ENCODE data around the gene RNF213.
"Not testable (repeated sequence)": the region's sequence is repeated elsewhere in the genome, so short reads cannot be mapped to it uniquely, and the experiment has no call there.

The RNF213 gene

DNA sequence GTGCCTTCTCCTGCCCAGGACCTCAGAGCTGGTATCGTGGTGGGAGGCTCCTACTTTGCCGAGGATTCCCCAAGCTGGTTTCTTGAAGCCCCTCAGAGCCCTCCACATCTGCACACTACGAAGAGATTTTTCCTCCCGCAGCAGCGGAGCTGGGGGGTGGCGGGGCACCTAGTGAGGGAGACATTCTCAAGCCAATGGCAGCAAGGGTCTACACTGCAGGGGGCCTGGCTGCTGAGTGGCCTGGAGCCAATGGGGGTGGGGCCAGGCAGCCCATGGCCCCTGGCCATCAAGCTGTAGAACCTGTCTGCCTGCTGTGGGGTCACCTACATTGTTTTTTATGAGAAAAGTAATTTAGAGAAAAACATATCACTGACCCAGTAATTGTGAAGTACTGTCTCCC lies 35.4 kb upstream of the RNF213 start:
- DNase-seq: no peak

DNA sequence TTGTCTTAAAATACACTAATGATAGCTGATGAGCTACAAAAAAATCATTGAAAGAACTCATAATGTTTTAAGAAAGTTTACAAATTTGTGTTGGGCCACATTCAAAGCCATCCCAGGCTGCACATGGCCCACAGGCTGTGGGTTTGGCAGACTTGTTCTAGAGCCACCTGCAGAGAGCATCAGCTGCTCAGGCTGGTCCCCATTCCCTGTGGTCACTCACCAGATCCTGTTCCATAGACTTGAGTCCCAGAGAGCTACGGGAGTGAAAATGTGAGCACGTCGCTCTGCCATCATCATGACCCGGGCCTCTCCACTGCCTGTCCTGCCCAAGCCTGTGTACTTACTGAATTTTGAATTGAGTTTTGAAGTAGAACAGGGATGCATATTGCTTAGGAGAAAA lies 33.5 kb upstream of the RNF213 start:
- no peak for DNase-seq

DNA sequence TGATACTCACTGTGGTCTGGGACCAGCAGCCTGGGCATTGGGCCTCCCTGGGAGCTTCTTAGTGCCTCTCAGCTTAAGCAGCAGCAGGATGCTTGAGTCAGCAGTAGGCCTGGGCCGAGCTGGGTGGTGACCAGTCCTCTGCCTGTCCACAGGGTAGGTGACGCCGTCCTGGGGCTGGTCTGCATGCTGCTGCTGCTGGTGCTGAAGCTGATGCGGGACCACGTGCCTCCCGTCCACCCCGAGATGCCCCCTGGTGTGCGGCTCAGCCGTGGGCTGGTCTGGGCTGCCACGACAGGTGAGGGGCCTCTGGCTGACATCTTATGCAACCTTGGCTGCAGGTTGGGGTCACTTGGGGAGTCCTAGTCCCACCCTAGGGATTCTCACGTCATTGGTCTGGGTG lies 33.0 kb upstream of the RNF213 start:
- no peak for DNase-seq

DNA sequence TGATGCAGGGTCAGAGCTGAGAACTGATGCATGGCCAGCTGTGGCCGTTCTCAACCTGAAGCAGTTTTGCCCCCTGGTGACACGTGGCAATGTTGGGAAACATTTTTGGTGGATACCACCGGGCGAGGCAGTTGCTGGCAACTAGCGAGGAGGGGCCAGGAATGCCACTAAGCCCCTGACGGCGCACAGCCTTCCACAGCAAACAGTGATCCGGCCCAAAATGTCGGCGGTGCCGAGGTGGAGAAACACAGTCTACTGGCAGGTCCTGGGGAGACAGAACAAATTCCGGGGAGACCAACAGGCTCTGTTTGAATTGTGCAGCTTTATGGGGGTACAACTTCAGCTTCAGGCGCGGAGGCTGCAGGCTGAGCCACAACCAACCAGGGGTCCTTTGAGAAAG lies 32.2 kb upstream of the RNF213 start:
- DNase-seq: no peak

- DNase-seq: no peak
Observed at GRCh38 chr17:80229011-80229410, 31.6 kb upstream of the RNF213 start.

- no peak for DNase-seq
Observed at GRCh38 chr17:80232438-80232837, 28.2 kb upstream of the RNF213 start.

DNA sequence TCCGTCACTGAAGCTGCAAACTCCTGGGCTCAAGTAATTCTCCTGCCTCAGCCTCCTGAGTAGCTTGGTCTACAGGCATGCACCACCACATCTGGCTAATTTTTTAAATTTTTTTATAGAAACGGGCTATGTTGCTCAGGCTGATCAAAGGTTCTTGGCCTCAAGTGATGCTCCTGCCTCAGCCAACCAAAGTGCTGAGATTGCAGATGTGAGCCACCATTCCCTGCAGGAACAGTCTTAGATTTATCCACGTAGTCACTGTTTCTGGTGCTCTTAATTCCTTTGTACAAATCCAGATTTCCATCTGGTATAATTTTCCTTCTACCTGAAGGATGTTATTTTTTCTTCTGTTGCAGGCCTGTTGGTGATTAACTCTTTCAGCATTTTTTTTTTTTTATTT lies 27.4 kb upstream of the RNF213 start:
- DNase-seq: no peak

DNA sequence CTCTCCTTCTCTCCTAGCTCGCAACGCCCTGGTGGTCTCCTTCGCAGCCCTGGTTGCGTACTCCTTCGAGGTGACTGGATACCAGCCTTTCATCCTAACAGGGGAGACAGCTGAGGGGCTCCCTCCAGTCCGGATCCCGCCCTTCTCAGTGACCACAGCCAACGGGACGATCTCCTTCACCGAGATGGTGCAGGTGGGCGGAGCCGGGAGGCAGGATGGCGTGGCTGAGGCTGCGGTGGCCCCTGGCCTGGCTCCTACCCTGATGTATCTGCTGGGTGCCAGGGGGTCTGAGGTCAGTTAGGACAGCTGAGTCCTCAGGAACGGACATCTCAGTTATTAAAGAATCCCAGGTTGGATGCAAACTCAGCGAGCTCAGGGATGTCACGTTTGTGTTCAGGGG lies 23.7 kb upstream of the RNF213 start:
- no peak for DNase-seq

GRCh38 chr17:80237386-80237785 lies 23.3 kb upstream of the RNF213 start:
- no peak for DNase-seq

DNA sequence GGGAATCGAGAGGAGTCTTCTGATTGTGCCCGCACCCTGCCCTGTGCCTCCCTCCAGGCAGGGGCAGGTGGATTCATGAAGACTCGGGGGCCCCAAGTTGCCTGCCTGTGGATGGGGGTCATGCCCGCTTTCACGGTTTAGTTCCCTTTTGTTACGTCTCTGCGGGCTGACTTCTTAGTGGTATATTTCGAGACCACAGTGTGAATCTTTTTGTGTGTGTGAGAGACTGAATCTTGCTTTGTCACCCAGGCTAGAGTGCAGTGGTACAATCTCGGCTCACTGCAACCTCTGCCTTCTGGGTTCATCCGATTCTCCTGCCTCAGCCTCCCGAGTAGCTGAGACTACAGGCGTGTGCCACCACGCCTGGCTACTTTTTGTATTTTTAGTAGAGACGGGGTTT lies 18.1 kb upstream of the RNF213 start:
- DNase-seq: no peak

DNA sequence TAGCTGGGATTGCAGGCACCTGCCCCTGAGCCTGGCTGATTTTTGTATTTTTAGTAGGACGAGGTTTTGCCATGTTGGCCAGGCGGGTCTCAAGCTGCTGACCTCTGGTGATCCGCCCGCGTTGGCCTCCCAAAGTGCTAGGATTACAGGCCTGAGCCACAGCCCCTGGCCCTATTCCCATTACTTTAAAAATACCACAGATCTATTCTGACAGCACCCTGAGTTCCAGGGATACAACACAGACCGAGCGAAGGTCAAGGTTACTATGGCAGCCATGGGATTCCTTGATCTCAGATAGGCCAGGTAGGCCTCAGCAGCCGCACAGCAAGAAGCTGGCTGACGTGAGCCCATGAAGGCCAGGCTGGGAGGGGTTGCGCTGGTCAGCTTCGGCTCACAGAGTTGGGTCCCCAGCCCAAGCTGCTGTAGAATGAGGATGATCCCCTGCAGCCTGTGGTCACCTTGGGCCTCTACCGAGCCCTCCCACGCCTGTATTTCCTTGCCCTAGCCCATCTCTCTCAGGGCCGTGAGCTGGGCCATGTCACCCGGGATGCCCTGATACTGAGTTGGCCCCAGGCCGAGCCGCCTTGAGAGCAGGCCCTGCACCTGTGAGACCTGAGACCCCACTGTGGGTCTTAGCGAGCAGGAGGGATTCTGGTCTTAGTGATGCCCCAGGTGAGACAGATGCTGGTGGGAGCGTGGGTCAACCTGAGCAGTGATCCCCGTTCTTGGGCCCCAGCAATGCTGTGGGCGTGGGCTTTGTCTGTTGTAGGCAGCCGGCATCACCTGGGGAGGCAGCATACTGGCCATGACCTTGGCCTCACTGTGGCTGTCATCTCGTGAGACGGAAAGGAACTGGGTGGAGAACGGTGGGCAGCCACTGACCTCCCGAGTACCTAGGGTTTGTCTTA lies 16.9 kb upstream of the RNF213 start:
- DNase-seq: no peak

- DNase-seq: not testable (repeated sequence)
Observed at GRCh38 chr17:80244448-80244847, 16.2 kb upstream of the RNF213 start.

- DNase-seq: no peak
Observed at GRCh38 chr17:80244871-80245509, 15.7 kb upstream of the RNF213 start.

DNA sequence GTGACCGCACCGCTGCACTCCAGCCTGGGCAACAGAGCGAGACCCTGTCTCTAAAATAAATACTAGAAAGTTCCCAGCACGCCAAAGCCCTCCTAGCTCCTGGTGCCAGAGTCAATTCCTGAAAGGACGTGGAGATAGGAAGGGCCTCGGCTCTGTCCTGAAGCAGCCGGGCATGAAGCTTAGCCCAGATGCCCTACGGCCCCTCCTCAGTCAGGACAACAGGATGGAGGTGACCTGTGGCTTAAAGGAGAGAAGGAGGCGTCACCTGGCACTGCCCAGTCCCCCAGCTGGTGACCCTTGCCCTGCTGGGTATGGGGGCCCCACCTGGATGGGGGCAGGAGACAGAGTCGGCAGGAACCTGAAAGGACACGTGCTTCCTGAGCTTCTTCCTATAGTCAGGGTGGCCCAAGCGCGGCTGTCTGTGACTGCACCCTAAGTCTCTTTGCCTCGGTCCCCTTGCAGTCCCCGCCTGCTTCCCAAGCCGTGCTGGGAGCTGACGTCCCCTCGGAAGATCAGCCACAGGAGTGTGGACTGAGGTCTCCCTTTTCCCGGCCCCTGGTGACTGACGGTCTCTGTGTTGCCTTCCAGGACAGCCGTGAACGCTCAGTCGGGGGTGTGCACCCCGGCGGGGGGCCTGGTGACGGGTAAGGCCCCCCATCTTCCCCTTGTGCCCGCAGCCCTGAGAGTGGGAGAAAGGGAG lies 14.9 kb upstream of the RNF213 start:
- no peak for DNase-seq

DNA sequence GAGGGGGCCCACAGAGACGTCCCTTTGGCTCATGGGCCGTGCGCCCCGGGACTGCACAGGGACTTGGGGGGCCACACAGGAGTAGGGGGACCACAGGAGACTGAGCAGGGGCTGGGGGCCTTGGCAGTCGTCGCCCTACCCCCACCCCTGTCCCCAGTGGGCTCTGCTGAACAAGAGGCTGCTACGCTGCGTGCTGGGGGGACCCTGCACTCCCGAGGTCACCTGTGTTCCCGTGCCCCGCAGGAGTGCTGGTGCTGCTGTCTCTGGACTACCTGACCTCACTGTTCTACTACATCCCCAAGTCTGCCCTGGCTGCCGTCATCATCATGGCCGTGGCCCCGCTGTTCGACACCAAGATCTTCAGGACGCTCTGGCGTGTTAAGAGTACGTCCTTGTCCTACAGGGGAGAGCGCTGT lies 14.4 kb upstream of the RNF213 start:
- DNase-seq: no peak

- DNase-seq: no peak
Observed at GRCh38 chr17:80246726-80247125, 13.9 kb upstream of the RNF213 start.

DNA sequence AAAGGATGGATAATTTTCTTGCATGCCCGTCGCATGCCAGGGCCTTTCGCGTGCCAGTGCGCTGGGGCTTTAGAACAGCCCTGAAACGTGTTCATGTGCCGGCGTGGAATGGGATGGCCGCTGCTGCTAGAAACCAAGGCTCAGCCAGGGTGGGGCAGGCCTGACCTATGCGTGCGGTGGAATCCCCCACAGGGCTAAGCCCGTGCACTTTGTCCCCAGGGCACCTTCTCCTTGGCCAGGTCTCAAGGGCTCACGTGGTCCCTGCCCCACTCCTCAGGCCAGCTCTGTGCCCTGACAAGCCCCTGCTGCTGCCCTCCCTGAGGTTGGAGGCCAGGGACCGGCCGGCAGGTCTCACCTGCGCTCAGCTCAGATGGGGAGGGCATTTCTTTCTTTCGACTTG lies 13.1 kb upstream of the RNF213 start:
- no peak for DNase-seq

- no peak for DNase-seq
Observed at GRCh38 chr17:80248001-80248893, 12.4 kb upstream of the RNF213 start.

DNA sequence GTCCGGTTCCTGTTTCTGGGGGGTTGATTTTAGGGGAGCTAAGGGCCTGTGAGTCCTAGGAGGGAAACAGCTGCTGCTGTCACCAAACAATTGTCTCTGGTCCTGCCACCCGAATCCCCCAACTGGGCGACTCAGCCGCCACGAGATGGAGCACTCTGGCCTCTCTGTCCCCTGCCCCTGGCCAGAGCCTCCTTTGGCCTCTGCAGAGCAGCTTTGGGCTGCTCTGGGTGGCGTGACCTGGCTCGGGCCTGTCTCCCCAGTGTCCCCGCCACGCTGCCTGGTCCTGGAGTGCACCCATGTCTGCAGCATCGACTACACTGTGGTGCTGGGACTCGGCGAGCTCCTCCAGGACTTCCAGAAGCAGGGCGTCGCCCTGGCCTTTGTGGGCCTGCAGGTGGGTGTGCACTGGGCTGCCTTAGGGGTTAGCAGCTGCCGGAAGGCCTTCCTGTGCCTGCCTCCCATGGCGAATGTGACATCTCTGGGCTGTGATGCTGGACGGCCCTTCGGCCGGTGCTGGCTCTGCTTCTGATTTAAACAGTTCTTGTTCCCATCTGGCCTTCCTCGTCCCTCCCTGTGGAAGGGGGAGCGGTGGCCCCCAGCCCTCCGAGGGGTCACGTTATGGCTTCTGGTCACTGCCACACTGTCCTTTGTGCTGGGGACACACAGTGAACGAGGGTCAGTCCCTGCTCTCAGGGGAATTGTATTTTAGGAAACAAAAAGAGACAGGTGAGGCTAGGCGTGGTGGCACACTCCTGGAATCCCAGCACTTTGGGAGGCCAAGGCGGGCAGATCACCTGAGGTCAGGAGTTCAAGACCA lies 11.6 kb upstream of the RNF213 start:
- no peak for DNase-seq

DNA sequence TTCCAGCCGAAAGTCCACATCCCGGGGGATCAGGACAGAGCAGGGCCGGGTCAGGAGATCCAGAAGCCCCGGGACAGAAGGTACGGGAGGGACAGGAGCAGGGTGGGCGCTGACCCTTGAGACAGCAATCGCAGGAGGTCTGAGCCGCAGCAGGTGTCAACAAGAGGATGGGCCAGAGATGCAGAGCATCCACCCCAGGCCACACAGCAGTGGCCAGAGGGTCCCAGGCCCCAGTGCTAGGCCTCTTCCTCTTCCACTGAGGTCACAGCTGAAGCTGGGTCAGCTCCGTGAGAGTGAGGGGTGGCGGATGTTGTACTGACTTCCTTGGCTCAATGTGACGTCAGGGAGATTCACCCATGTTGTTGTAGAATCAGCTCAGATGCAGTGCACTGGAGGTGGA lies 8.7 kb upstream of the RNF213 start:
- no peak for DNase-seq

GRCh38 chr17:80252871-80253270 lies 7.8 kb upstream of the RNF213 start:
- peak; percentile 22 for DNase-seq

Data from fibroblast of skin of right quadriceps (primary cell).